Stimulated activated CD4-positive, alpha-beta T cell treated with anti-CD3 and anti-CD28 coated beads, Interleukin-4, amount 100 ng/mL, for 48 hours (primary cell): ENCODE results near the gene MLYCD.

ENCODE experiments used
- DNase-seq, 2 donors: peaks; one replicate each; pipeline ENCODE4 v3.0.0-alpha.2; 2020; ENCODE audit warnings: low read depth in 2 of 2

The MLYCD gene

GRCh38 chr16:83968891-83969649 lies 70.2 kb downstream of the MLYCD start:
- no peak for DNase-seq

DNA sequence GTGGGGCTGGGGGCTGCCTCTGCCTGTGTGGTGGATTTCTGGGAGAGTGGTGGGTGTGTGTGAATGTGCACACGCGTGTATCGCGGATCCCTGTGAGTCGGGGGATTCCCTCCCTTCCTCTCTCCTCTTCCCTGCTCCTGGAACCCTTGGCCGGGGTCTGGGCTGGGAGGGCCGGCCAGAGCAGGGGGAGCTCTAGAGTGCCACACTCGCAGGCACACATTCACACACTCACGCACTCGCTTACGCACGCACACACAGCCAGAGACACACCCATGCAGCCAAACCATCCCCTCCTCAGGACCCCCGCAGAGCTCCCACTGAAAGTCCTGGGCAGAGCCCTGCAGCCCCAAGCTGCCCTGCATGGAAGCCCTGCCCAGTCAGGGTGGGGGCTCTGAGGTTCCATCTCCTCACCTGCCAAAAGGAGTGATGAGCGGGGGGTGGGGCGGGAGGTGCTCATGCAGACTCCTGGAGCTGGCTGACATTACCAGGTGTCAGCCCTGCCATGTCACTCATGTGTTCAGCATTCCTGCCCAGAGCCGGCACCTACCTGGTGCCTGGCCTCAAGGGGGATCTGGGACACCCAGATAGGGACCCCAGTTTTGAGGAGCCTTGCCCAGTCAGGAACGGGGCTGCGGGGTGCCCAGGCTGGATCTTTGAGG lies 71.0 kb downstream of the MLYCD start:
- no peak for DNase-seq

DNA sequence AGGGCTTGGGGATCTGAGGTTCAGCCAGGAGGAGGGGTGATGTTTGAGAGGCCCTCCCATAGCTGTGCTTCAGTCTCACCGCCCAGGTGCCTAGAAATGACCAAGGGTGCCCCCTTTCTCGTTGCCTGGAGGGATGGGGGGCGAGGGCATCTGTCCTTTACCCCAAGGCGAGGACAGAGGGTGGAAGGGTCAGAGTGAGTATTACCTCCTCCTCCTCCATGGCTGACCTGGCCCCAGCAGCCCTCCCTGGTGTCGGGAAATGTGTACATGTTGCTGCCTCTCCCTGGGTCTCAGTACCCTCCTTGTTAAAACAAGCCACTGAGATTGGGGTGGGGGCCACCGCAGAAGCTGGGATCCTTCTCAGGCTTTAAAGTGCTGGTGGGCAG lies 71.5 kb downstream of the MLYCD start:
- DNase-seq, result no peak

DNA sequence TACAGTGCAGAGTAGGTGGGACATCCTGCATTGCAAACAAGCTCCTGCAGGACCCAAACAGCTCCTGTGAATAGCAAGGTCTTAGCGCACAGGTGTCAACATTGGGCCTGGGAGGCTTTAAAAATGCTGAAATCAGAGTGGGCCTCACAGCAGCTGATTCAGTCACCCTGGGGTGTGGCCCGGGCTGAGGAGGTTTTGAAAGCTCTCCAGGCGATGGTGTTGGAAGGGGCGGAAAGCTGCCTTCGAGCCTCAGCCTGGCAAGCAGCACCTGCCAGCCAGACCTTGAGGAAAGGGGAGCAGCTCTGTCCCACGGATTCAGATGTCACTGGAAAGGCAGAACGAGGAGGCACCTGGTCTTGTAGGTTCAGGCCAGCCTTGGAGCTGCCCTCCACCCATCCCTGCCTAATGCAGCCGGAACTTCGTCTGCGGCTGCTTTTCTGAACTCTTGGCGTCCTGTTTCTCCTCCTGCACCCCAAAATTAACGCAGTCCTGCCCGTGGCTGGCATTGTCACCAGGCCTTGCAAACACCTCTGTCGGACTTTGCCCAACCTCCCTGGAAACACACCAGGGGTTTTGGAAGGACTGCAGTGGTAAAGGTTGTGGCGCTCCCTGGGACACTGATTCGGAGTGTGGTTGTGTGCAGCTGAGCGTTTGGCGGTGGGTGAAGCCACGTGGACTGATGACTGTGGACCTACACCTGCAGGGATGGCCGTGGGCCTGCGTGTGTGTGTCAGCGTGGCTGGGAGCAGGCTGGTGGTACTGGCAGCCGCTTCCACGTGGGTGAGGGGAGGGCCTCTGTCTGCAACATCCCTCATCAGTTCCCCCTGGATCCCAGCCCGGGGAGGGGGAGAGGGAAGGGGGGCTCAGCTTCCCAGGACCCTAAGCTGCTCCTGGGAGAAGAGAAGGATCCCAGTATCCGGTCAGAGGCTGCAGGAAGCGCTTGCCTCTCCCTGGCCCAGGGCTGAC lies 72.5 kb downstream of the MLYCD start:
- DNase-seq, result no peak

DNA sequence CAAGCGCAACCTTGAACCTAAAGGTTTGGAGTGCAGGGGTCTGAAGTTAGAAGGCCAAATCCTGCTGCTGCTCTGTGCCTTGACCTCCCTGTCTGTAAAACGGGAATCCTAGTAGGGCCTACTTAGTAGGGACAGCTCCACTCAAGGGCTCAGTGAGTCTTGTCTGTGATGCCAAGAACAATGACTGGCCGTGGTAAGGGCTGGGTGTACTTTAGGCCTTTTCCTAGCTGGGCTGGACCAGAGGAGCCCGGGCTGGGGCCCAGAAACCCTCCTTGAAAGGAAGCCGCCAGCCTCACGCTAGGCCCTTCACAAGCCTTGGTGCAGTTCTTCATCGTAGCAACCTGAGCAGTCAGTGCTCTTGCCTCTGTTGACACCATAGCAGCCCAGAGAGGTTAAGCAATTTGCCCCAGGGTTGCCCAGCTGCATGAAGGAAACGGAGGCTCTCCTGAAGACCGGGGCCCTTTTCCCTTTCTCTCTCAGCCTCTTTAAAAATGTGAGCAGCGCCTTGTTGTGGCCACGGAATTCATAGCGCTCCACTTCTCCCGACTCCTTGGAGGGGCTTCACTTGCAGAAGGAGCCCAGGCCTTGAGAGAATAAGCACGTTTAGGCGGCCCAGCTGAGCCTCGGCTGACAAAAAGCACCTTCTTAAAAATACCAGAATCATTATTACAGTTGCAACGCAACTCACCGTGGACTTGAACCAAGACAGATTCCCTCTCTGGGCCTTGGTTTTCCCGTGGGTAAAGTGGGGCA lies 73.5 kb downstream of the MLYCD start:
- DNase-seq, result no peak

DNA sequence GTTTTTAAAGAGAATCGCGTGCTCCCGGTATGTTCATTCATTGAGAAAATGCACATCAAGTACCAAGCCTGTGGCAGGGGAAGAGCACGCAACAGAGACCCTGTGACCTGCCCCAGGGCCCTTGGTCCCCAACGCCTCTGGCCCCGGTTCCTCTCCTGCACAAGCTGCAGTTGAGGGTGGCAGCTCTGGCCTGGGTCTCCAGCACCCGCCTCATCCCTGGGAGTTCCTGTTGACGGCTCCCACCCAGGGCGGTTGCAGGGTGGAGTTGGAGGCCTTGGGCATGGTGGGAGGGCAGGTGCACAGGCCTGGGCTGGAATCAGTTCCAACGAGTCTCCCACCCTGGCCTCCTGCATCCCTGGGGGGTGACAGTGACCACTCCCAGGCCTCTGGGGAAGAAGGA lies 74.2 kb downstream of the MLYCD start:
- no peak for DNase-seq

DNA sequence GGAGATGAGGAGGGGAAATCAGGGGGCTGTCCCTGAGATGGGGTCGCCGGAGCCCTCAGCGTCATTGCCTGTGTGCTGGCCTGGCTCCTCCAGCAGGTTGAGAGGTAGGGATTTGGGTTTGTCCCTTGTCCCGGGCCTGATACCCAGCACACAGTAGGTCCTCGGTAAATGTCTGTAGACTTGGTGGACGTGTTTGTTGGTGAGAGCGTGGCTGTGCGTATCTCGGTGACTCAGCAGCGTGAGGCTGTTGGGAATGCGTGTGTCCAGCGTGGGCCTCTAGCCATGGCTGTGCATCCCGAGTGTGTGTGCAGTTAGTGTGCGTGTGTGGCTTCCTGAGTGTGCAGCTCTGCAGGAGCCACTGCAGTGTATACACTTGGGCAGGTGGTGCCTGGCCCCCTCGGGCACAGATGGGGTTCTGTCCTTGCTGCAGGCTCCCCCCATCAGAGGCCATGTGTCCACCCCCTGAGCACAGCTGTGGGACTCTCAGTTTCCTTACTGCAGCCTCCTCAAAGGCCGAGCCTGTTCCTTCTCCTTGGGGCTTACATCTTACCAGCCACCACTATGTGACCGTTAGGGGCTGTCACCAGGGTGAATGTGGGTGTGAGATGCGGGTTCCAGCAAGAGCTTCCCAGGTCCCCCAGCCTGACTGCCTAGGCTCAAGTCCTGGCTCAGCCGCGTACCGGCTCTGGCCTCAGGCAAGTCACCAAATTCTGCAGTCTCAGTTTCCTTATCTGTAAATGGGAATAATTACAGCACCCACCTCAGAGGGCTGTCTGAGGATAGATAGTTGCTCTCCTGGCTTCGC lies 74.9 kb downstream of the MLYCD start:
- DNase-seq, result no peak

GRCh38 chr16:83974475-83974874 lies 75.6 kb downstream of the MLYCD start:
- DNase-seq, result no peak

DNA sequence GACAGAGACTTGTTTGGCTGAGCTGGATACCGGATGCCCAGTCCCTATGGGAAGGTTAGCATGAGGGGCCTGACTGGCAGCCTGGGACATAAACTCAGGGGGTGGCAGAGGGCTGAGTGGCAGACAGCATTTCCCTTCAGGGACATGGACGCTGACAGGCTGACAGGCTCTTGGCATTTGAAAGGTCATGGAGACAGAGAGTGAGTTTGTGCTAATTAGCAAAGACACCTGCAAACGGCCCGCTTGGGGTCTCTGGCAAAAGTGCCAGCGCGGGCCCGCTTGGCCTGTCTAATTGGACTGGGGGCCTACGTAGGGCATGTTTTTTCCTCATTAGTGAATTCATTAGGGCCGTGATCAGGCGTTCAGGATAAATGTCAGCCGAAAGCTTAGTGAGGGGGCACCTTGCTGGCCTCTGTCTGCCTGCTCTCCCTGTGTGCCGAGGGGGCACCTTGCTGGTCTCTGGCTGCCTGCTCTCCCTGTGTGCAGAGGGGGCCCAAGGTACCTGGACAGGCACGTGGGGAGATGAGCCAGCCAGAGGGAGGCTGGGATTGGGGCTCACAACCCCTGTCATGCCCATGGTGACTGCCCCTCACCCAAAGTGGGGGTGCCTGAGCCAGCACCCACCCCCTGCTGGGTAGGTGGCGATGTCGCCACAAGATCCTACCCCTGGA lies 76.8 kb downstream of the MLYCD start:
- no peak for DNase-seq
